NAMALWA (cell line): ENCODE measurements around the gene GADD45G.

Experiments
- DNase-seq: peaks from one replicate; pipeline ENCODE4 v3.0.0-alpha.2; 2015; ENCODE audit warnings: low spot score

GADD45G gene

DNA sequence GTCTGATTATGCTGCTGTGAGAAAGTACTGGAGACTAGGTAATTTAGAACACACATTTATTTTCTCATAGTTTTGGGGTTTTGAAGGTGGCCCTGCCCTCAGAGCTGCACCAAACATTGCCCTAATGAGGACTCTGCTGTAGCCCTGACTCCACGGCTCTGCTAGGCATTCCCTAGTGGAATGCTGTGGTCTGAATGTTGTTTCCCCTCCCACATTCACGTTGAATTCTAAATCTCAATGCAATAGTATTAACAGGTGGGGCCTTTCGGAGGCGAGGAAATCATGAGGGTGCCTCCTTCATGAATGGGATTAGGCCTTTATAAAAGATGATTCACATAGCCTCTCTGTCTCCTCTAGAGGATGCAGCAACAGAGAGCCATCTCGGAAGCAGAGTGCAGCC, 25.7 kb downstream of the GADD45G start:
- DNase-seq = no peak

DNA sequence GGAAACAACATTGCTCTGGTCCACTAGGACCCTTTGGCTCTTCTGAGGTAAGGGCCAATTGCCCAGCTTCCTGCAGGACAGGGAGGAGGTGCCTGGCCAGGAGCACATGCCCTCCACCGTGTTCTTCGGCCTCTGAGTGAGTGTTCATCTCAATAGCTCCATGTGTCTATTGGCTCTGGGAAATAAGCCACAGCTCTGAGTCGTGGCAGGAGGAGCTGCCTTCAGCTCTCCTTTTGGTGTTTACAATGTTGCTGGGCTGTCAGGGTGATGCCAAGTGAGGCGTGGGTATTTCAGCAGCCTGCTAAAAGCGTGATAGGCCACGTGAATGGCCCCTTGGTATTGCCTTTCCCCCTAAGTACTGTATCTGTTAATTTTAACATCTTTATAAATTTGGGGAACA, 26.6 kb downstream of the GADD45G start:
- no peak for DNase-seq

DNA sequence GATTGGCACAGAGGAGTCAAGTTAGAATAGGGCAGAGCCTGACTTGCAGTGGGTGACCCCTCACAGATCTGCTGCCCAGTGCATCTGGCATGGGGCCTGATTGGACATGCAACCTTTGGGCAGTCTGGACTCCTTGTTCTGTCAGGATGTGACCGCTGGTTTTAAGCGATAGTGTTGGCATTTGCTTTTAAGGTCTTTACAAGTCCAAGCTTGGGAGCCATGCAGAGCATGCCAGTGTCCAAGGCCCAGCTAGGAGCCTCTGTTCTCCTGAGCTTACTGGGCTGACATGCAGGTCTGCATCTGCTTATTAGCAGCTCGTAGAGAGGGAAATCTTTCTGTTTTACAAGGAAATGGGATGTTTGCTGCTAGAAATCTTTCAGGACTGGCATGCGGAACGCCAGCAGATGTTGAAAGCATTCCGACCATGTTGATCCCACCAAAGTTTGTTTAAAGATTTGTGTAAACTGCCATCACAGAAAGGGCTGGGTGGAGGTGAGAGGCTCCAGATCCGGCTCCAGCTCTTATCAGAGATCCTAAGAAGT, 27.5 kb downstream of the GADD45G start:
- no peak for DNase-seq

DNA sequence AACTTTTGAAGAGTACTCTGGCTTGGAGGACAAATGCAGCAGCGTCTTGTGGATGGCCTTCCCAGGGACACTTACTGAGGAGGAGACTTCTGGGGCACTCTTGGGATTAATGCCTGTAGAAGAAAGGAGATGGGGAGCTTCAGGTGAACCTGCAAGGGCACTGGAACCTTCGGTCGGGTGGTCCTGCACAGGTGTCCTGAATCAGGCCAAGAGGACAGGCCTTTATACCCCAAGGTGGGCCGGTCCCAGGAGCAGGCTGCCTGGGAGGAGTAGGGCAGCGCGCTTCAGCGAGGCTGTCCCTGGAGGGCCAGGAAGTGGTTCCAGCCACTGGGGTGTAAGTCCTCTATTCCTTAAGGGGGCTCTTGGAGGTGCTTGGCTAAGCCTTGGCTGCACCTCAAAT, 27.9 kb downstream of the GADD45G start:
- no peak for DNase-seq

DNA sequence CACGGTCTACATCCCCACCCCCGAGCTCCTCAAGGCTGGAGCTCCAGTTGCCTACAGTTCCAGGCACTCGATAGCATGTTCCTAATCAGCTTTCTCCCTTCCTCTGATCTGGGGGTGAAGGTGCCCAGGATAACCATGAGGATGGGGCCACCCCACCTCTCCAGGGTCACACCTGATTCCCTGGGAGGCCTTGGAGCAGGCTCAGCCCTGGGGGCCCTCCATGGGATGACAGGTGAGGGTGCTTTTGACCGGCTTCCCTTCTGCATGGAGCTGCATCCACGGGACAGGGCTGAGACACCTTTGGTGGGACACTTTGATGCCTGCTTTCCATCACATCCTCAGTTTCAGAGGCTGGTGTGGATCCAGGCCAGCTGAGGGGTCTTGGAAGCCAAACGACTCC, 28.6 kb downstream of the GADD45G start:
- no peak for DNase-seq

DNA sequence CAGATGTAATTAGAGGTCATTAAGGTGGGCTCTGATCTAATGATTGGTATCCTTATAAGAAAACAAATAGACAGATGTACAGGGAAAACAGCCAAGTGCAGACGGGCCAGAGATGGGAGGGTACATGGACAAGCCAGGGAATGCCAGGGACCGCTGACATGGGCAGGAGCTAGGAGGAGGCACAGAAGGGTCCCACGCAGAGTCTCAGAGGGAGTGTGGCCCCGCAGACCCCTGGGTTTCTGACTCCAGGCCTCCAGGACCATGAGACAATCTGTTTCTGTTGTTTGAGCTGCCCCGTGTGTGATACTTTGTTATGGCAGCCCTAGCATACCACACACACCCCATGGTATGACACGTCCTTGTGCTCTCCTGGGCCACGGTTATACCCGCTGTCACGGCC, 29.1 kb downstream of the GADD45G start:
- no peak for DNase-seq

DNA sequence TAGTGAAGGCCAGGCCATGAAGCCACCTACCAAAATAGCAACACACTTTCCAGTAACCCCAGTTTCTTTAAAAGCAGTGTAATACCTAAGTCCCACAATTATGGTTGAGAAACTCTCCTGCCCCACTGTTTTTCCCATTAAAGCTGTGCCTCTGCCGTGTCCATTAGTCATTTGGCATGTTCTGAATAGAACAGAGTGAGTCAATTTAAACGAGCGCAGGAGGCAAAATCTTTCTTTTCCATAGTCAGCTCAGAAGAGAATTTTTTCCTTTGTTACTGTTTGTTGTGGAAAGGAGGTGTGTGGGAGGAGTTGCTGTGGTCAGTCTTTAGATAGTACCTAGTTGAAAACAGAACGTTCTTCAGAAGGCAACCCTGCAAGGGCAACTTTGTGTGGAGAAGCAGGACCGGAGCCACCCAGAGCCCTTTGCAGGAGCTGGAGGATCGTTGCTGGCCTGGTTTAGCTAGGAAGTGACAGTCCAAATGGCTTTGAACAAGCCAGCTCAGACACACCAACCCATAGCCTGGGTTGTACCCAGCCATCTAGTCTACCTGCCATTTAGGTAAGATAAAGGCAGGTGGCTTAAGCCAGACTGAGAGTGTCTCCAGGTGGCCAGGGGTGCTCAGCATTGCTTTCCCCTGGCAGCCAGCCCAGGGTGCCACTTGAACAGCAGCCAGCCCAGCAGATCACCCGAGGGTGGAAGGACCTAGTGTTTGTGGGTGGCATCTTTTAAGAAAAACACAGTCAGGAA, 30.4 kb downstream of the GADD45G start:
- no peak for DNase-seq

DNA sequence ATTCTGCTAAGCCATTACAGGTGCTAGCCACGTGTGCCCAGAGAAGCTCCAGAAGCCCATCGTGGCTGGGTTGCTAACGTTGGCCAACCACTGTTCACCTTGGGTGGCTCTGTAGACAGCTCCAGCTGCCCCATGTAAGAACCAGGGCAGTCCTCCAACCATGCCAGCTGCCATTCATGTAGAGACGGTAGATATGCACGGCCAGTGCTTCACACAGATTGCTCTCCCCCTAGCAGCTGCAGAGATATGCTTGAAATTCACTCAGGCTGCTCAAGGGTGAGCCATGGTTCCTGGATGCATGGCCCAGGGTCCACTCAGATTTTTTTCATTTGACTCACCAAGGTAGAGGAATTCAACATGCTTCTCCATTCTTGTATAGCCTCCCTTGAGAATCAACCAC, 31.0 kb downstream of the GADD45G start:
- DNase-seq = no peak

DNA sequence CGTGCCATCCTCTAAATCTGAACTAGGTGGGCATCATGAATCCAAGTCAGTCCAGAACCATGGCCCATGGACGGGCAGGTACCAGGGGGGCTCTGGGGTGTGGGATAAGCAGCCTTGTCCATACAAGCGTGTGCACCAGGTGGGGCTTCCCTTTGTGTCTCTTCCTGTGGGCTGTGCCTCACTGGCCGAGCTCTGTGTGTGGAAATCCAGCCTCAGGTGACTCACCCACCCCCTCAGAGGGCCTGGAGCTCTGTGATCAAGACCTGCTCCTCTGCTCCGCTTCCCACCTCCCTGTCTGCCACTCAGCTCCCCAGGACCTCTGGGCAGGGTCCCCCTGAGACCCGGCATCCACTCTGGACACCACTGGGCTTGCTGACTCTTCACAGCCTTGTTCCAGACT, 33.0 kb downstream of the GADD45G start:
- no peak for DNase-seq

DNA sequence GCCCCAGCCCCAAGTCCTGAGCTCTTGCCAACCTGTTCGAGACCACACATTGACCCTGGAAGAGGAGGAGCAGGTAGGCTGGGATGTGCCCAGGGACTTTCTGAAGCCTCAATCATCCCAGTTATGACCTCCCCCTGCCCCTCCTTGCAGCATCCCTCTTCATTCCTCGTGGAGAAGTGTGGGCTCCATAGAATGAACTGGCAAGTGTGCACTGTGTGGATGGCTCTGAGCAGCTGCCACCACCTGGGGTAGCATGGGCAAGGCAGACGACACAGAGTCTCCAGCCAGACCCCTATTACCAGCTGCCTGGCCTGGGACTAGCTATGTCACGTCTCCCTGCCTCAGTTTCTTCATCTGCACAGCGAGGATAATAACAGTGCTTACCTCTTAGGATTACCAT, 33.5 kb downstream of the GADD45G start:
- DNase-seq = no peak

DNA sequence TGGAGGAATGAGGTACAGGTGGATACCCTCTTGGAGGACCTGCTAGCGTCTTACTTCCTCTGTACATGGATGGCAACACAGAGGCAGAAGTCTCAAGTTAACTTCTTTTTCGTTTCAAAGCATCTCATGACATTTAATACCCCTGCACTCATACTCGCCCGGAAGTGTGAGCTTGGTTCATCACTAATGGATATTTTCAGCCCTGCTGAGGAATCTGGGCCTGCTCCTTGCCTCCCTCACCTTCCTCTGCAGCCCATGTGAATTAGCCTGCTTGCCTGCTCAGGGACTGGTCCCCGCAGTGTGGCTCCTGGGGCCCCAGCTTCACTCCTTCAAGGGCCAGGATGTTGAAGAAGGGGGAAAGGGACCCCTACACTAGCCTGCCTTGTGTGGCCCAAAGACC, 34.1 kb downstream of the GADD45G start:
- DNase-seq = no peak

DNA sequence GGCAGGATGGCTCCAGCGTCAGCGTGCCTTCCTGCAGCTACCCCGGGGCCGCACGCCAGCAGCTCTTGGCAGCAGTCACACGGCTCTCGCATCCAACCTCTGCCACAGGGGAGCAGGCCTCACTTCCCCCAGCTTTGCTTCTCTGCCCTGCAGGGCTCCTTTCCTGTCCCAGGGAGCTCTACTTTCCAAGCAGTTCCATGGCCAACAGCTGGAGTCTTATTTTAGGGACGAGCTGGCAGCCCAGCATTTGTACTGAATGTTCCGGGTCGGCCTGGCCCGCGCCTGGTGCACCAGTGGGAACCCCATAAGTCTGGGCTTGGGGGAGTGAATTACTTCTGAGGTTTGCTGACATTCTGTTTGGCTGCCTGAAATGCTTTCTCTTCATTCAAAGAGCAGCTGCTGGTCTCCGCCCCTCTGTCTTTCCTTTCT, 34.6 kb downstream of the GADD45G start:
- DNase-seq = no peak

DNA sequence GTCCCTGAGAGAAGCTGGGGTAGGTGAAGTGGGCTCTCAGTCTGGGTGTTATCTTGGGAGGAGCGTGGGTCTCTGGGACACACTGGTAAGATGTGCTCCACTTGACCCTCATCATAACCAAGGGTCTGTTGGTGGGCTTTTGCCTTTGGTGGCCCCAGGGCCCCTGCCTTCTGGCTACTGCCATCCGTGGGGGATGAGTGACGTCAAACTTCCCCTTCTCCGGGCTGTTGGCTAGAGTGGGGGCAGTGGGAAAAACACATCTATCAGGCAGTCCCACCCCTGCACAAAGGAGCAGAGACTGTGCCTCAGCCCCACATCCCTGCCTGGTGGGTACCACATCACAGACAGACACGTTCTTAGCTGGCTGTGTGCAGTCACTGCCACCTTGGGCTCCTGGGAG, 35.1 kb downstream of the GADD45G start:
- DNase-seq = no peak

DNA sequence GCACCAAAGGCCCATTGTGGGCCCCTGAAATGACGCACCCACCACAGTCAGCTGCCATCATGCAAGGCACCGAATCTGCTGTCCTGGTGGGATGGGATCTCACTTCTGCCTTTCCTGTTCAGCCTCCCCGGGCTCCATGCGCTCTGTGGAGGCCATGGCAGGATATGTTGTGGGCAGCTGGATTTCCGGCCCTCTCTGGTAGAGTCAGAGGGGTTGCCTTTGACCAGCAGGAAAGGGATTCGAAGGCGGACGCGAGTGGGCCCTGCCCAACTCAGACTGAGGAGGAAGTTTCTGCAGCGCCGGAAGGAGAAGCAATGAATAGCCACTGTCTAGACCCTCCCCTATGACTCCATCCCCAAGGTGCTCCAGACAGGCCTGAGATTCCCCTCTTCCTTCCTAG, 35.5 kb downstream of the GADD45G start:
- DNase-seq = no peak

DNA sequence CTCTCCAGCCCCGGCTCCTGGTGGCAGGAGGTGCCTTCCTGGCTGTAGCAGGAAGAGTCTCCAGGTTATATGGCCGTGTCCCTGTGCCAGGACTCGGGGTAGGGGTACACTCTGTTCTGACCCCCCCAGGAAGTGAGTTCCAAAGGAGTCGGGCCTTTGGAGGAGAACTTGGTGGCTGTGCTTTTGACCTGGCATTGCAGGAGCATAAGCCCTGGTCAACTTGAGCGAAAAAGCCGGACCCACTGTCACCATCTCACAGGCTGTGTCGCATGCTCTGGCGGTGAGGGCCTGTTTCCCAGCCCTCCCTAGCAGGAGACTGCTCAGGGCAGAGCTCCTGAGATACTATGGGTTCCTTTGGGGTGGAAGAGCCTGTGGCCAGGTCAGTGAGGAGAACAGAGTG, 36.0 kb downstream of the GADD45G start:
- no peak for DNase-seq

DNA sequence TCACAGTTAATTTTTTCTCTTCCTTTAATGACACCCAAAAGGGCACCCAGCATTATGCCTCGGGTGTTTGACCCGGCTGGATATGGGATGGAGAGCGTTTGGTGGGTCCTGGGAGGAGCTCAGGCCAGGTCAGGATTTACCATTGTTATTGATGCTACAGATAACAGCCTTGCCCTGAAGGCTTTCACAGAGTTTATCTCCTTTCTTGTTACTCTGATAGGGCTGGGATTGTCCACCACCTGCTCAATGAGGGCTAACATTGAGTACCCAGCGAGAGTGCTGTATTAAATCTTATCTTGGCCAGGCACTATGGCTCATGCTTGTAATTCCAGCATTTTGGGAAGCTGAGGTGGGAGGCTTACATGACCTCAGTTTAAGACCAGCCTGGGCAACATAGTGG, 37.2 kb downstream of the GADD45G start:
- DNase-seq = no peak

DNA sequence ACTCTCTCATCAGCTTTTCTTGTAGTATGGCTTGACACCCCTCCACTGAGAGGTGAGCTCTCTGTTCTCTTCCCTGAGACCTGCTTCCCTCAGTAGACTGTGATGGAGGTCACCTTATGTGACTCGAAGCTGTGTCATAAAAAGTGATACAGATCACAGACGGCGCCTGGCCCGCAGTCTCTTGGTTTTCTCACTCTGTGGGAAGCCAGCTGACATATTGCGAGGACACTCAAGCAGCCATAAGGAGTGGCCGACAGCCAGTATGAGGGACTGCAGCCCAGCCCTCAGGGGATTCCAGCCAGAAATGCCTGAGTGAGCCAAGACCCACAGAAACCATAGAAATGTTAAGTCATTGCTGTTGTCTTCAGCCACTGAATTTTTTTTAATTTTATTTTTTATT, 38.0 kb downstream of the GADD45G start:
- DNase-seq = no peak

DNA sequence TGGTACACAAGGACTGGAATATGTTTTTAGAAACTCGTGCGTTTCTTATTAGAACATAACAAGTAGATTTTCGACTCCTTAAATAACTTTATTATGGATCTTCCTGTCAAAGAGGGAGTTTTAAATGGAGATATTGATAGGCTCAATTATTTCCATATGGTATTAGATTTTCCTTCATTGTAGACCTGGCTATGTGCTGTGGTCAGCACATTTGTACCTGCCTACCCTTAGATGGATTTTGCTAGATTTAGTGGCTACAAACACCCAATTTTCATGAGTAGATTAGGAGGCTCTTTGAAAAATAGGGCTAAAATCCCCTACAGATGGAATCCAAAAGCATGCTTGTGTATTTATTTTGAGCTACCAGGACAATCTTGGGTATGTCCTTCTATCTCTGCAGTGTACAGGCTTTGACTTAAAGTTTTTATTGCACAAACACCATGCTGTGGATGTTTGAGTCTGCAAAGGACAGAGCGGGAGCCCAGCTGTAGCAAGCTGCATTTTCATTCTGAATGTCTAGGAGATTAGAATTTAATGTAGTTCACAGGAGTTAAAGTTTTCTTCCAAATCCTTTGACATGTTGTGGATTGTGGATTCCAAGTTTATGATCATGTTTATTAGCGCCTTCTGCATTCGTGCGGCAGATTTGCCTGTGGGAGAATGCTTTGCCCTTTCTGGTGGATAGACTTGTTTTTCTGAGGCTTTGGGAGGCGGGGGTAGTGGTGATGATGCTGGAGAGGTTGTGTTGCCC, 41.6 kb downstream of the GADD45G start:
- DNase-seq = no peak

DNA sequence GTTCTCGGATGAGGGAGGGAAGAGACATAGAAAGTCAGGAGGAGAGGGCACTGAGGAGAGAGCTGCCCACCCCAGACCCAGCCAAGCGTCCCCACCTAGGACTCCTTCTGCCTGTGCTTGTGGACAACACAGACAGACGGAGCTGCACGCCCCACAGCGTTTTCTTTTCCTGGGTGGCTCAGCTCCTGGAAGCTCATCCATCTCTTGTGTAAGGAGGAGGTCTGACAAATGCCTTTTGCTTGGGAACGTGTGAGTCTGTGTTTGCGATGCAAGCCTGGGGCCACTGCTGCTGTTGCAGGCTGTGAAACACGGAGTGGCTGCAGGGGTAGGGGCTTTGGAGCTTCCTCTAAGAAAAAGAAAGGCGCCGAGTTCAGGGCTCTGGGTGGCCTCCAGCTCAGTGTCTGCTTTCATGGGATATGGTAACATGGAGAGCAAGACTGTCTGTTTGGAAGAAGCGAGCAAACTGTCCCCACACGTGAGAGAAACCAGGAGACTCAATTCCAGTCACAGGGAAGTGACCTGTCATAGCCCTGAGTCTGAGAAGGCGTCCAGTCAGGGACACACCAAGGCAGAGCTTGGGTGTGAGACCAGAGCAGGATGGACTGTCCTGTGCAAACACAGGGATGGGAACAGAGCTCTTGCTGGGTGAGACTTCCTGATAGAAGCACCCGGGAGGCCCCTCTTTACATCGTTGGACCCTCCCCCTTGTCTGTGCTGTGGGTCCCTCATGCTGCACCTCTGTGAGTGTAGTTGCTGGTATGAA, 42.7 kb downstream of the GADD45G start:
- DNase-seq = no peak

DNA sequence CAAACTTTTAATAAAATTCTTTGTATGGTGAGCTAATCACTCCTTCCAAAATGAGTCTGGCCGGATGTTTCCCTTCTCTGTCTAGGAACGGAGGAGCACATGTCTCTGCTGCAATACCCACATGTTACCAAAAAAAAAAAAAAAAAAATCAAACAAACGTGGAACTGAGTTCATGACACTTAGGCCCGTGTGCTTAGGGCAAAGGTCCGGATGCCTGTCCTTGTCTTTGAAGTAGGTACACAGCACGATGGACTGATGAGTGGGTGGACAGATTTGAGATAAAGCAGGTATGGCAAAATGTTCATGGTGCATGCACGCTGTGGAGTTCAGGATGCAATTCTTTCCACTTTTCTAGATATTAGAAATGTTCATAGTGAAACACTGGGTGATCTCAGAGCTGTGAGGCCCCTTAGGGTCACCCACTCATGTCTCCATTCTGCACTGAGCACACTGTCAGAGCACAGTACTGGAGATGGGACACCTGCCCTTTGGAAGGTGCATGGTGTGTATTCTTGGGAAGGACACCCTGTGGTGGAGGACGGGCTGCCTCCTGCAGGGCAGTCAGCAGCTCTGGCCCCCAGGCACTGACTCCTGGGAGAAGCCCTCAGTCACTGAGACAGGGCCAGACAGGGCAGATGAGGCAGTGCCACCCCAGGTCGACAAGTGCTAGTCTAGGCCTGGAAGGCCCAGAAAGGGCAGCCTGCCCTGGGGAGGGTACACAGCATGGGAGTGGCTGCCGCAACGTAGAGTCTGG, 43.6 kb downstream of the GADD45G start:
- DNase-seq = no peak

DNA sequence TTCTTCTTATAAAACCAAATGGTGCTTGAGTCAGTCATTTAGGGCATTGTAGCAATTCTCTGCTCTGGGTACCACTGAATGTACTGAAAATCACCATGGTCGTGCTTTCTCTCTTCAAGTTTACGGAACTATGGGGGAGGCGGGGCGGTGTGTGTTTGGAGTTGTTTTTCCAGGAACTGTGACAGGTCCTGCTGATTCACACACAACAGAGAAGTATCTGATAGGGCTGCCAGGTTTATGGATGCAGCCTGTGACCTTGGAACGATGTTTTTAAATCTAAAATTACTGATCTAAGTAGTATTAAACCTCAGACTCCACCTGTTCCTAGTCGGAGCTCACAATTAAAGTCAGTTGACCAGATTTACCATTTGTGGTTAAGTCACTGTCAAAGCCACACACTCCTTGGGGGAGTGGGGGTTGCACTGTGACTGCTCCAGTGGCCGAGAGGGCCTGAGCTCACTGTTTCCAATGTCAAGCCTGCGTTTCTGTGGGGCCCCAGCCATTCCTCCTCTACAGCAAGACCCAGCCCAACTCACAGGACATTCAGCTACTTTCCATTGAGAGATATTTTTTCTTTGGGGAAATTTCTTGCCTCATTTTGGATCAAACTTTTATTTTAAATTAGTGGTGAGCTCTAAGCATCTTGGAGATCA, 44.4 kb downstream of the GADD45G start:
- DNase-seq = no peak
